H1 (cell line): Measurements from ENCODE around the gene PDE4B. TPM values are rescaled to one million over a fixed set of nuclear protein-coding genes. Genes with fewer than 3 reads are reported as not detected.

Source experiments
- CBX5 ChIP-seq: fragments of 300-800, 300-1000 bp; sonication (generic); IDR thresholded peaks from 2 replicates; pipeline ENCODE4 v1.7.1; 2016; ENCODE audit warnings: antibody characterized with exemption, low read length, low read depth
- EP300 ChIP-seq, 2 experiments: IDR thresholded peaks; 1 replicate in 1 of 2; 2 replicates in 1 of 2; pipeline ENCODE4 v1.6.1; 2011 to 2012; ENCODE audit warnings: low read depth in 2 of 2, low read length in 2 of 2, mild to moderate bottlenecking in 2 of 2, borderline replicate concordance in 1 of 2, inconsistent platforms in 1 of 2, moderate library complexity in 1 of 2
- GABPA ChIP-seq: IDR thresholded peaks from 2 replicates; pipeline ENCODE4 v1.6.1; 2011; ENCODE audit warnings: mild to moderate bottlenecking, low read length, moderate library complexity, borderline replicate concordance; ENCODE audit not compliant: insufficient read depth
- HDAC2 ChIP-seq, 2 experiments: fragments of 300-600 bp in 1 of 2; sonication (generic) in 1 of 2; IDR thresholded peaks; 2 replicates each; pipeline ENCODE4 v1.6.1; 2011 to 2012; ENCODE audit warnings: low read depth in 2 of 2, low read length in 2 of 2, mild to moderate bottlenecking in 2 of 2, moderate library complexity in 2 of 2, borderline replicate concordance in 1 of 2, inconsistent platforms in 1 of 2
- HDAC6 ChIP-seq: IDR thresholded peaks from one replicate; pipeline ENCODE4 v1.7.1; 2012; ENCODE audit warnings: low read depth, mild to moderate bottlenecking, inconsistent platforms, low read length, moderate library complexity
- KDM4A ChIP-seq: IDR thresholded peaks from one replicate; pipeline ENCODE4 v1.7.1; 2012; ENCODE audit warnings: low read depth, mild to moderate bottlenecking, moderate library complexity, low read length, inconsistent platforms; ENCODE audit not compliant: severe bottlenecking
- RAD21 ChIP-seq, 2 experiments: IDR thresholded peaks in 1 of 2; conservative IDR thresholded peaks in 1 of 2; 2 replicates each; pipeline ENCODE4 v1.6.1; 2011; ENCODE audit warnings: low read depth in 2 of 2, low read length in 2 of 2, improper control_type of control experiment in 1 of 2, inconsistent platforms in 1 of 2, mild to moderate bottlenecking in 1 of 2, moderate library complexity in 1 of 2
- SAP30 ChIP-seq: fragments of 300-600 bp; sonication (generic); IDR thresholded peaks from 2 replicates; pipeline ENCODE4 v1.7.1; 2012; ENCODE audit warnings: low read length, moderate library complexity, mild to moderate bottlenecking, inconsistent platforms; ENCODE audit not compliant: insufficient read depth, insufficient replicate concordance
- polyA plus RNA-seq, 7 experiments: library from polyadenylated mRNA; depleted of rRNA in 3 of 7; stranded (reverse) in 5 of 7; unstranded in 2 of 7; fragments of >200 nt in 5 of 7; fragments of 200-250 nt in 2 of 7; gene quantifications; 1 replicate in 5 of 7; 2 replicates in 1 of 7; 4 replicates in 1 of 7; pipeline versions ENCODE4 v1.2.1 to v1.2.3, GENCODE V29; 2011 to 2013; ENCODE audit warnings: missing spikeins in 2 of 7, mixed read lengths in 2 of 7
- total RNA-seq: library from RNA; stranded (reverse); fragmentation: NEBNext Ultra II Directional; extraction: Animal tissue kit (Norgen Biotek cat#: 25700); gene quantifications from 2 replicates; pipeline ENCODE4 v1.2.1, GENCODE V29; 2021

Gene PDE4B
- total and polyA plus RNA-seq, 2 of the 8 experiments (the other 6 are each of a cell fraction or from before 2014, with no cell fraction given): 5.0 to 15.1 TPM

- TF ChIP-seq RAD21 (IDR thresholded peaks at IDR 0.05 in 1 of 2, conservative IDR thresholded peaks at IDR 0.05 in 1 of 2; ENCODE audit: low read depth in 2 of 2, low read length in 2 of 2): no peak
- no peak for TF ChIP-seq HDAC6
- TF ChIP-seq HDAC2 (IDR thresholded peaks at IDR 0.05; ENCODE audit: borderline replicate concordance in 1 of 2, low read depth in 2 of 2, low read length in 2 of 2): no peak
- TF ChIP-seq EP300 (IDR thresholded peaks at IDR 0.05; ENCODE audit: borderline replicate concordance in 1 of 2, low read depth in 2 of 2, low read length in 2 of 2): no peak
- no peak for TF ChIP-seq CBX5
- no peak for TF ChIP-seq KDM4A
- TF ChIP-seq GABPA: no peak
- no peak for TF ChIP-seq SAP30
These were observed 581.5 kb downstream of the PDE4B start (continued) for GRCh38 chr1:66374148-66374547.
